GM18519 (cell line): Measurements from ENCODE around the gene FAF2.
"Not testable (repeated sequence)": the region's sequence is repeated elsewhere in the genome, so short reads cannot be mapped to it uniquely, and the experiment has no call there.

Experiments used
- ATAC-seq: cut with Tn5 transposase; IDR thresholded peaks from one replicate; pipeline ENCODE4 v1.9.1; 2021; ENCODE audit warnings: mild to moderate bottlenecking, moderate library complexity; ENCODE audit not compliant: unreplicated experiment, low FRiP score

FAF2 gene

DNA sequence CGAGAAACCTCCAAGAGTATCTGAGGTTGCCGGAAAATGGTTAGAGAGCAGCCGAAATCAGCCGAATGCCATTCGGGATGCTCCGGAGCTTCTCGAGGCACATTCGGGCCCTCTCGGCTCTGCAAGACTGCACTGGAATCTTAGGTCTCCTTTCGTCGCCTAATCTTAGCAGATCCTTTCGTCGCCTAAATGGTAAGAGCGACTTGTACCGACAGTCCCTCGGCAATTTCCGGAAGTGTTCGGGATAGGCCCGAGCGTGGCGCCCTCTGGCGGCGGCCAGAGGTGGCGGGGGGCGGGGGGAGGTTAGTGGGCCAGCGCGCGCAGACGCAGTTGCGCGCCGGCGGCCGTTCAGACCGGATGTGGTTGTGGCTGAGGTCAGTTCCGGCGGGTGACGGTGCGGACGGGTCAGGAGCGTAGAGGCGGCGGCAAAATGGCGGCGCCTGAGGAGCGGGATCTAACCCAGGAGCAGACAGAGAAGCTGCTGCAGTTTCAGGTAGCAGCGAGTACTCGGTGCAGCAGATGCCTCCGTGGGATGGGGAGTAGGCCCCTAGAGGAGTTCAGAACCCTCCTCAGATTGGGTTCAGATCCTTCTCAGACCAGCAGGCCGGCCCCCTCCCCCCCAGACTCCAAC, at the start of gene FAF2:
FAF2 (plus strand) TSS at position 408 of the 631 bp plus-strand sequence; CDS start at position 431, 23 bp downstream.
- peak; percentile 95 for ATAC-seq

- ATAC-seq: no peak
These were observed 47.6 kb upstream of the FAF2 start for GRCh38 chr5:176400382-176401156.

GRCh38 chr5:176401281-176402205, 46.6 kb upstream of the FAF2 start:
- ATAC-seq: no peak

DNA sequence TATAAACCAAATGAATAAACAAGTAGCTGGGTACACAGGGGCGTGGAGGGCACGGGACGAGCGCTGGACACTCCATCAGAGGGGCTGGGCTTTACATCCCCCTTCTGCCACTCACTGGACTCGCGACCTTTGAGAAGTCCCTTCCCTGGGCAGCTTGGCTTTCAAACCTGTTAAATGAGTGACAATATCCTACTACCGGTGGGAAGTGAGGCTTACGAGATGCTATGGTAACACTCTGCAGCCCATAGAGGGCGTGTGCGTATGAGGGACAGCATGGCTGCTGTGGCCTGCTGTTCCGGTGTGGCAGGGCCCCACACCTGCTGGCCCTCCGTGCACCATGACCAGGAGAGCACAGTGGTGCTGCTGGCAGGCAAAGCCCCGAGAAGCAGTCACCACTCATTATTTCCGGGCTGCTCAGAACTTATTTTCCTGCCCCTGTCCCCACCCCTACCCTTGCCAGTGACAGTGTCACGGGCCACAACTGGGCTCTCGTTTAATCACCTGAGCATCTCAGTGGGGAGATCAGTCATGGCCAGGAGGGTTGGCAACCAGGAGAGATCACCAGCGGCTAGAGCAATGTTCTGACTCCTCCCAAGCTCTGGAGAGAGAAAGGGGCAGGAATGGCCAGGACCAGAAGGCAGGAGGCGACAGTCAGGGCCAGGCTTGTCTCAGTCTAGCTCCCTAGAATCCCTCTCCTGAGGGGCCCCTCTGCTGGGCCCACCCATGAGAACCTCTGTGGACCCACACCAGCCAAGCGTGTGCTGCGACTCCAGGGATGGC, 42.3 kb upstream of the FAF2 start:
- ATAC-seq: no peak

GRCh38 chr5:176406436-176407052, 41.6 kb upstream of the FAF2 start:
- ATAC-seq: no peak

GRCh38 chr5:176407456-176408251, 40.5 kb upstream of the FAF2 start:
- no peak for ATAC-seq

GRCh38 chr5:176408252-176408573, 40.0 kb upstream of the FAF2 start:
- not testable (repeated sequence) for ATAC-seq

GRCh38 chr5:176408590-176408989, 39.6 kb upstream of the FAF2 start:
- no peak for ATAC-seq

DNA sequence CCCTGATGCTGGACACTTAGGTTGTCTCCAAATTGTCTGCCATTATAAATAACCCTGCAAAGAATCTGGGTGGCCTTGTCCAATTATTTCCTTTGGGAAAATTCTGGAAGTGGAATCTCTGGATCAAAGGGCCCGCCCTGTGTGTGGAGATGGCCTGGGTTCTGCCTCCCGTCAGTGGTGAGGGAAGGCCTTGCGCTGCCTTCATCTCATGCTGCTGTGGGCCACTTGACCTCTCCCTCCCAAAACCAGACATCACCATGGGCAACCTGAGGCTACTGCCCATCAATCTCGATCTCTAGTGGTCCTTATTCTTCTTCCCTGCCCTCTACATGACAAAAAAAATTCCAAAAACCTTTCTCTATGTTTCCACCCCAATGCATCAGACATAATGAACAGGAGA, 38.4 kb upstream of the FAF2 start:
- no peak for ATAC-seq

GRCh38 chr5:176410486-176411180, 37.6 kb upstream of the FAF2 start:
- ATAC-seq: no peak

DNA sequence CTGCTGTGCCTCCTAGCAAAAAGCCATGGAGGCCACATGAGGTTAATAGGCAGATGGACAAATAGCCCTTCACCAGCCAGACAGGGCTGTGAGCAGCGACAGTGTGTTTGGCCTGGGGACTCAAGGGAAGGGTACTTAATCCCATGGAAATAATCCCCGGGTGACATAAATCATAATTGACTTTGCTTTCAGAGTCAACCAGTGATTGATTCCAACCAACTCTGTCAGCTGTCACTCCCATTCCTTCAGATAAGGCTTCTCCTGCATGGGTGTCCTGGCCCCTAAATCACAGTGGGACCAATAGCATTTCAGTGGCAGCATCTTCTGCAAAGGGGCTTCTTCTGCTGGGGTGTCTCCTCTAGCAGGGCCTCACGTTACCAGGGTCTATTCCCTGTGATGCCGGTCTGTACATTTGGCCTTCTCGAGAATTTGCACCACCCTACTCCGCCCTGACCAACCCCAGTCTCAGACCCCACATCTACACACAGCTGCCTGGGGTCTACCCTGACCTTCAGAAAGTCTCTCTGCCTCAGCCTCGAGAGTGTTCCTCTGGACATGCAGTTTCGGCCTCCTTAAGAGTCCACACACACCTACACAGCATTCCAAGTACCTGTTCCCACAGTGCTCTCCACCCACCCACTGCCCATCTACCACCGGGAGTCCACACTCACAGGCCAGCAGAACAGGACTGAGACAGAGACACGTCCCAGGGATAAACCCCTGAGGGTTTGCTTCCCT, 35.5 kb upstream of the FAF2 start:
- ATAC-seq: no peak

GRCh38 chr5:176413255-176413565, 35.0 kb upstream of the FAF2 start:
- no peak for ATAC-seq

DNA sequence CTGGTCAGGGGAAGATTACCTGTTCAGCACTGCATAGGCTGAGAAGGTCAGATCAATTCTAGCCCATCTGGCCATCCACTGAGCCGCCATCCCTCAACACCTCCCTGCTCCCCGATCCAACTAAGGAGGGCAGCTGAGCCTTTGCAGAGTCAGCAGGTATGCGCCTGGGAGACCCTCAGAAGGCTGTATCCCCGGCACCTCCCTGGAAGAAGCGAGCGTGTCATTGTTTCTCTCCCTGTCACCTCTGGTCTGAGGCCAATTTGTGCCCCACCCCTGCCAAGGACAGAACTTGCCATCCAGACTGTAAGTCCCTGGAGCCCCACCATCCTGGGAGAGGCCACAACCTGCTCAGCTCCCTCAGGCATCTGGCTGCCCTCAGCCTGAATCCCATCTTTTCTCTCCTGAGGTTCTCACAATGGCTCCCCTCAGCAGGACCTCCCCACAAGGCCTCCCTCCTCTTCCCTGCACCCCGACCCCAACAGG, 34.4 kb upstream of the FAF2 start:
- ATAC-seq: no peak

DNA sequence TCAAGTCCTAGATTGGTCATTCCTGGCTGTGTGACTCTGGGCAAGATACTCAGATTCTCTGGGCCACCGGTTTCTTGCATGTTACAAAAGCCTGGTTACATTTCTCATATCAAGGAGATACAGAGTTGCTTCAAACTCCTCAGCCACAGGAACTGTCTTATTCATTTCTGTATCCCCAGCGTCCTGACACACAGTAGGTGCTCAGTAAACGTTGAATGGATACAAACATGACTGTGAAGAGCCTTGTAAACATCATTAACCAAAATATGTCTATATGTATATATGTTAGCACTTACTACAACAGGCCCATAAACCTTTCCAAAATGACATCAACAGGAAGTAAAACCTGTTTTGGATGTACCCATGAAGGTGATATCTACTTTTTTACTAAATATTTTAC, 33.5 kb upstream of the FAF2 start:
- ATAC-seq: no peak

DNA sequence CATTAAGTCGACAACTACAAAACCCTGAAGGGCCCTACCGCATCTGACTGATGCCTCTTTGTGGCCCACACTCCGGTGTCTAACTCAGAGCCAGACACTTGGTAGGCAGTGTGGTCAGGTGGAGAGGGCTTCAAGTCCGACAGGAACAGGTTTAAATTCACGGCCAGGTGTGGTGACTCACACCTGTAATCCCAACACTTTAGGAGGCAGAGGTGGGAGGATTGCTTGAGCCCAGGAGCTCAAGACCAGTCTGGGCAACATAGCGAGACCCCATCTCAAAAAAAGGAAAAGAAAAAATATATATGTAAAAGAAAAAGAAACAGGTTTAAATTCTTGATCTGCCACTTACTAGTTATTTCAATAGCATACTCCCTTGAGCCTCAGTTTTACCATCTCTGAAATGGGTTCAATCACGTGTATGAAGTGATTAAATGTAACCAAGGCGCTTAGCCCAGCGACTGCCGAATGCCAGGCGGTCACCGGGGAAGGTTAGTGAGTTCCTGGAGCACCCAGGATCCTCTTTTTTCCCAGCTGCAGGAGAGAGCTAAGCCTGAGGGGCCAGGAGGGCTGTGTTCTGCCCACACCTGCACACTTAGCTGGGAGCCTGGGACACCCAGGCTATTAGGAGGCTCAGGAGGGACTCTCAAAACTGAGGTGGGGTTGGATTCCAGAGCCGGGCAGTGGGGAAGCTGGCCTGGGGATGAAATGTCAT, 32.8 kb upstream of the FAF2 start:
- ATAC-seq: no peak

GRCh38 chr5:176415952-176416924, 31.9 kb upstream of the FAF2 start, which contains the start of gene CLTB:
CLTB (minus strand) TSS chr5:176416539; CDS start chr5:176416363, 176 bp downstream.
- peak; percentile 83 for ATAC-seq
